HEK293T (cell line): ENCODE data around the gene CD109.

Experiments
- CTCF ChIA-PET: fragments of 350-600 bp; formaldehyde crosslinking; extraction: SDS; loops from one replicate; lab custom pipeline; 2021; ENCODE audit warnings: antibody characterized with exemption, inconsistent platforms; lab: Yijun Ruan, JAX
- POLR2A ChIA-PET: fragments of 350-600 bp; formaldehyde crosslinking; extraction: SDS; loops from one replicate; lab custom pipeline; 2020; ENCODE audit warnings: antibody characterized with exemption, inconsistent platforms; lab: Yijun Ruan, JAX
- DNase-seq: peaks from one replicate; pipeline ENCODE4 v3.0.0; 2012; ENCODE audit warnings: mixed read lengths; ENCODE audit errors: extremely low spot score
- ARNT ChIP-seq: fragments of 450-650 bp; IDR thresholded peaks from 2 replicates; pipeline ENCODE4 v1.6.1; 2017; ENCODE audit warnings: mild to moderate bottlenecking
- BHLHE40 ChIP-seq: fragments of 450-650 bp; IDR thresholded peaks from 2 replicates; pipeline ENCODE4 v1.6.1; 2016; ENCODE audit warnings: mild to moderate bottlenecking, moderate library complexity, borderline replicate concordance
- CTBP1 ChIP-seq: fragments of 450-650 bp; IDR thresholded peaks from 2 replicates; pipeline ENCODE4 v1.6.1; 2016; ENCODE audit warnings: borderline replicate concordance
- ELF4 ChIP-seq: fragments of 450-650 bp; IDR thresholded peaks from 2 replicates; pipeline ENCODE4 v1.6.1; 2017; ENCODE audit warnings: antibody characterized with exemption
- FOXA1 ChIP-seq: fragments of 450-650 bp; IDR thresholded peaks from 2 replicates; pipeline ENCODE4 v1.6.1; 2016; ENCODE audit warnings: mild to moderate bottlenecking
- FOXK2 ChIP-seq: fragments of 450-650 bp; IDR thresholded peaks from 2 replicates; pipeline ENCODE4 v1.6.1; 2016; ENCODE audit warnings: mild to moderate bottlenecking
- FOXM1 ChIP-seq: fragments of 450-650 bp; IDR thresholded peaks from 2 replicates; pipeline ENCODE4 v1.6.1; 2017; ENCODE audit warnings: mild to moderate bottlenecking, borderline replicate concordance
- HDGF ChIP-seq: fragments of 450-650 bp; IDR thresholded peaks from 2 replicates; pipeline ENCODE4 v1.6.1; 2017; ENCODE audit warnings: antibody characterized with exemption, borderline replicate concordance
- L3MBTL2 ChIP-seq: fragments of 450-650 bp; conservative IDR thresholded peaks from 2 replicates; pipeline ENCODE4 v1.6.1; 2016; ENCODE audit warnings: mild to moderate bottlenecking
- LEF1 ChIP-seq: fragments of 450-650 bp; IDR thresholded peaks from 2 replicates; pipeline ENCODE4 v1.6.1; 2017; ENCODE audit warnings: mild to moderate bottlenecking, borderline replicate concordance
- NFRKB ChIP-seq: fragments of 450-650 bp; IDR thresholded peaks from 2 replicates; pipeline ENCODE4 v1.6.1; 2016; ENCODE audit warnings: mild to moderate bottlenecking, moderate library complexity
- PKNOX1 ChIP-seq: fragments of 450-650 bp; IDR thresholded peaks from 2 replicates; pipeline ENCODE4 v1.6.1; 2016
- SP1 ChIP-seq: fragments of 450-650 bp; IDR thresholded peaks from 2 replicates; pipeline ENCODE4 v1.6.1; 2017
- SUZ12 ChIP-seq: fragments of 450-650 bp; IDR thresholded peaks from 2 replicates; pipeline ENCODE4 v1.6.1; 2016; ENCODE audit warnings: mild to moderate bottlenecking
- ZNF384 ChIP-seq: fragments of 450-650 bp; IDR thresholded peaks from 2 replicates; pipeline ENCODE4 v1.6.1; 2016

Gene CD109

GRCh38 chr6:73695619-73696421 lies at the start of gene CD109:
CD109 (plus strand) TSS chr6:73696203; CDS start chr6:73696216, 13 bp downstream.
- DNase-seq, result peak; percentile 51
- CTCF ChIA-PET, result no interaction called here
- no peak for TF ChIP-seq SP1
- TF ChIP-seq L3MBTL2, result peak; percentile 66
- TF ChIP-seq ZNF384, result no peak
- TF ChIP-seq HDGF, result no peak
- POLR2A ChIA-PET, result interaction anchor here (1.2 kb wide), 1 partner anchor 42 kb away, joined by 3 read pairs; the partner anchor contains the start of gene SLC17A5

GRCh38 chr6:73648166-73648565 lies 47.8 kb upstream of the CD109 start:
- POLR2A ChIA-PET, result no interaction called here
- no peak for DNase-seq
- CTCF ChIA-PET, result interaction anchor here (0.6 kb wide), 1 partner anchor 424 kb away, joined by 5 read pairs; no protein-coding TSS in a partner anchor
- no peak for TF ChIP-seq FOXM1
- no peak for TF ChIP-seq FOXA1
- TF ChIP-seq L3MBTL2, result no peak
- no peak for TF ChIP-seq BHLHE40
- TF ChIP-seq NFRKB, result no peak
- no peak for TF ChIP-seq PKNOX1
- no peak for TF ChIP-seq HDGF
- no peak for TF ChIP-seq CTBP1
- no peak for TF ChIP-seq ARNT
- no peak for TF ChIP-seq FOXK2
- TF ChIP-seq SP1, result no peak

- no peak for TF ChIP-seq SUZ12
- TF ChIP-seq FOXM1, result no peak
- ChIA-PET POLR2A (no interaction called here), CTCF (no interaction called here)
- no peak for DNase-seq
Observed at GRCh38 chr6:73649783-73650182, 46.2 kb upstream of the CD109 start.

GRCh38 chr6:73652637-73653570 lies 43.1 kb upstream of the CD109 start:
- peak; percentile 61 for DNase-seq
- TF ChIP-seq HDGF (no peak), BHLHE40 (no peak), FOXA1 (no peak), SUZ12 (no peak), SP1 (no peak), FOXK2 (no peak), ZNF384 (no peak), FOXM1 (no peak), ARNT (no peak)
- POLR2A ChIA-PET, result interaction anchor here (1.0 to 4.9 kb wide), 16 partner anchors 9 to 215 kb away, joined by 3 to 51 read pairs (median 4); partner anchors contain the start of genes CD109, EEF1A1 and MTO1
- CTCF ChIA-PET, result interaction anchor here (0.6 to 1.2 kb wide), 11 partner anchors 9 to 420 kb away, joined by 3 to 7 read pairs (median 3); no protein-coding TSS in a partner anchor

GRCh38 chr6:73653571-73654424 lies 42.2 kb upstream of the CD109 start, which contains the start of gene SLC17A5:
SLC17A5 (minus strand) TSS chr6:73653992; CDS start chr6:73653886, 106 bp downstream.
- peak; percentile 91 for DNase-seq
- POLR2A ChIA-PET, result interaction anchor here (1.0 to 4.9 kb wide), 14 partner anchors 8 to 216 kb away, joined by 3 to 51 read pairs (median 4); partner anchors contain the start of genes CD109, EEF1A1 and MTO1
- no peak for TF ChIP-seq LEF1
- TF ChIP-seq PKNOX1, result no peak
- TF ChIP-seq ARNT, result no peak
- TF ChIP-seq CTBP1, result no peak
- no peak for TF ChIP-seq ZNF384
- TF ChIP-seq L3MBTL2, result peak; percentile 100
- TF ChIP-seq ELF4, result no peak

More at GRCh38 chr6:73653571-73654424, 42.2 kb upstream of the CD109 start, which contains the start of gene SLC17A5:
- CTCF ChIA-PET, result interaction anchor here (0.6 to 1.6 kb wide), 6 partner anchors 10 to 420 kb away, joined by 3 to 11 read pairs (median 4); no protein-coding TSS in a partner anchor
